Cardiac fibroblast (primary cell): Measurements from ENCODE around the gene MTAP.

Experiments
- DNase-seq, 2 donors: peaks; one replicate each; pipeline versions ENCODE4 v3.0.0 to v3.0.0-alpha.2; 2010; ENCODE audit warnings: low read depth in 2 of 2
- H3K4me3 ChIP-seq, 2 donors: replicated peaks in 1 of 2; 1 replicate in 1 of 2; 2 replicates in 1 of 2; pipeline ENCODE4 v1.5.1; 2011; ENCODE audit warnings: low read depth in 2 of 2, low read length in 2 of 2, mild to moderate bottlenecking in 2 of 2, moderate library complexity in 1 of 2
- CTCF ChIP-seq: IDR thresholded peaks from one replicate; pipeline ENCODE4 v1.5.1; 2011; ENCODE audit warnings: low read depth, mild to moderate bottlenecking, low read length, inconsistent platforms

MTAP gene

GRCh38 chr9:21919377-21920362 lies 117.2 kb downstream of the MTAP start:
- DNase-seq = peak; percentile 82
- TF ChIP-seq CTCF = no peak

GRCh38 chr9:21923694-21924093 lies 121.3 kb downstream of the MTAP start:
- H3K4me3 ChIP-seq = no peak overlapping the region
- no peak for TF ChIP-seq CTCF
- no peak for DNase-seq

More at GRCh38 chr9:21919377-21920362, 117.2 kb downstream of the MTAP start:
- H3K4me3 ChIP-seq = no peak overlapping the region

- DNase-seq = no peak
- no peak overlapping the region for H3K4me3 ChIP-seq
- TF ChIP-seq CTCF = no peak
Measured at GRCh38 chr9:21927752-21928151, 125.3 kb downstream of the MTAP start.

GRCh38 chr9:21931428-21931827 lies 129.0 kb downstream of the MTAP start:
- TF ChIP-seq CTCF = no peak
- DNase-seq = peak in 1 of 2 donors; percentile 27
- H3K4me3 ChIP-seq = no peak overlapping the region

GRCh38 chr9:21933281-21933680 lies 130.8 kb downstream of the MTAP start:
- no peak for DNase-seq
- TF ChIP-seq CTCF = no peak
- H3K4me3 ChIP-seq = no peak overlapping the region

GRCh38 chr9:21933865-21934264 lies 131.4 kb downstream of the MTAP start:
- H3K4me3 ChIP-seq = no peak overlapping the region
- TF ChIP-seq CTCF = no peak
- peak; percentile 11 to 73 for DNase-seq
